K562 treated with DMSO at 1 percent for 48 hours (cell line): ENCODE data around the gene HNRNPUL2. TPM values are rescaled to one million over a fixed set of nuclear protein-coding genes. Genes with fewer than 3 reads are reported as not detected.

Experiments
- total RNA-seq: library from RNA; unstranded; fragments of 300-600 nt; gene quantifications from 2 replicates; pipeline ENCODE4 v1.2.3, GENCODE V29; 2022; ENCODE audit warnings: low replicate concordance; ENCODE audit errors: extremely low read depth

HNRNPUL2 gene
- total RNA-seq, result not detected in 2 replicates

GRCh38 chr11:62727165-62727871, at the start of gene HNRNPUL2:
Gene HNRNPUL2 (minus strand): TSS chr11:62727457. CDS start chr11:62727156, 301 bp downstream.

DNA sequence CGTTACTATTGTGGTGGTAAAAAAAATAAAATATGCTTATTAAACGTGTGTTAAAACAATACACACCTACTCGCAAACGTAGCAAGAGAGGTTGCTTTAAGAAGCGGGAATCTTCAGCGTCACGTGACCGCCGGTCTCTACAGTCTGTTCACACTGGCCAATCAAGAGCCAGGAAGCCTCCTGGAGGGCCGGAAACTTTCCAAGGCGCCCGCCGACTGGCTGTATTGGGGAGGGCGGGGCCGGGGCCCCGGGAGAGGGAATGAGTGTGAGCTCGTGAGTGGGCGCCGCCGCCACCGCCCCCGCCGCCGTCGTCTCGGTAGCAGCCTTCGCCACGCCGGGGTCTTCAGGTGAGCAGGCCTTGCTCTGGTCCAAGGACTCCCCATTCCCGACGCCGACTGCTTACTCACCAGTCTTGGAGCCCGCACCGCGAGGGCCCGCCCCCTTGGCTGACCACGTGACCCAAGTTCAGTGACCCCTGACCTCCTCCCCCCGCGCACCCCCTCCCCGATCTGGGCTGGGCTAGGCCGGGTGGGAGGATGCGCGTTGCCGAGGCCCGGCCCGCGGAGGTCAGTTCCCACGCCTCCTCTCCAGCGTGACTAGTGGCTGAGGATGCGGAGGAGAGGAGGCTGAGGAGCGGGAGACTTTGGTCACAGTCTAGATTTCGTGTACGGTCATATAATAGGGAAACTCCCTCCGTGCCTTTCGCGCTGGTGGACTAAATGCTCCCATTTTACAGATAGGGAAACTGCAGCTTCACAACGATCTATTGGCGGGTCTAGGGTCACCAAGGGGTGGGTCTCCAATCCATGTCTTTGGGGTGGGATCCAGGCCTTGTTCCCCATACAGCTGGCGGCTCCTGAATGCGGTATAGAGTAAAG, 44.1 kb upstream of the HNRNPUL2 start, which contains the start of gene TAF6L:
Gene TAF6L, plus strand, starts transcription at position 253 of the 878 bp plus-strand sequence. CDS start 4,388 bp downstream, outside the sequence.

DNA sequence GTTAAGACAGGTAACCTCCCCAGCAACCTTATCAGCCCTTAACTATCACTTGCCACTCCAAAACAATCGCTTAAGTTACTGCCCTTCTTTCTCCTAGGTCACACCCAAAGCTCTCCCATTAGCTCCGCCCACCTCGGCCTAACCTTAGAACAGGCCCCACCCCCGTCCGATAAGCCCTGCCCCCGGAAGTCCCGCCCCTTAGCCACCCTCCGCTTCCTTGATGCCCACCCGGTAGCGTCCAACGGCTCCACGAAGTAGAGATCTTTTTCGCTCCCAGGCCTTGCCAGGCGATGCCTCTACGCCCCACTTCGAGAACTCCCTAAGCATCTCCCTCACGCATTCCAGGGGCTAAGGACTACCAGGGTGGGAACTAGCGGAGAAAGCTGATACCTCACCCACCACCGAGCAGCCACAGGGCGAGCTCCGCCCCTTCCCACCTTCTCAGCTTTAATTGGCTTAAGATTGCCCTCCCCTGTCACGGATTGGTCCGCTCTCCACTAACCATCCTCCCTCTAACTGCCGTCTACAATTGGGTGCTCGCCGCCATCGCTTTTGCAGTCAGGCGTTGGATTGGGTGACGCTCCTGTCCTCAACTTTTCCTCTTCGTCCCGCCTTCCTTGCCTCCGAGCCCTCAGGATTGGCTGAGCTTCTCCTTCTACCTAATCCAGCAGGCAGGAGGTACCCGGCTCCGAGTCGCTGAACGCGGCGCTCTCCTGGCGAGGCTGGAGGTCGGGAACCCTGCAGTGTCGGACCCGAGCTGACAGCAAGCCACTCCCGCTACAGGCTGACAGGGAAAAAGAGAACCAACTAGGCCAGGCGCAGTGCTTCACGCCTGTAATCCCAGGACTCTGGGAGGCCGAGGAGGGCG, 26.7 kb upstream of the HNRNPUL2 start, which contains the start of gene ZBTB3:
Gene ZBTB3, minus strand, starts transcription at position 425 of the 868 bp plus-strand sequence. CDS start 496 bp downstream, outside the sequence.

GRCh38 chr11:62728171-62728988, 1.1 kb upstream of the HNRNPUL2 start, which contains the start of gene TTC9C:
Gene TTC9C (plus strand): TSS chr11:62728486. CDS start chr11:62728849, 363 bp downstream.

DNA sequence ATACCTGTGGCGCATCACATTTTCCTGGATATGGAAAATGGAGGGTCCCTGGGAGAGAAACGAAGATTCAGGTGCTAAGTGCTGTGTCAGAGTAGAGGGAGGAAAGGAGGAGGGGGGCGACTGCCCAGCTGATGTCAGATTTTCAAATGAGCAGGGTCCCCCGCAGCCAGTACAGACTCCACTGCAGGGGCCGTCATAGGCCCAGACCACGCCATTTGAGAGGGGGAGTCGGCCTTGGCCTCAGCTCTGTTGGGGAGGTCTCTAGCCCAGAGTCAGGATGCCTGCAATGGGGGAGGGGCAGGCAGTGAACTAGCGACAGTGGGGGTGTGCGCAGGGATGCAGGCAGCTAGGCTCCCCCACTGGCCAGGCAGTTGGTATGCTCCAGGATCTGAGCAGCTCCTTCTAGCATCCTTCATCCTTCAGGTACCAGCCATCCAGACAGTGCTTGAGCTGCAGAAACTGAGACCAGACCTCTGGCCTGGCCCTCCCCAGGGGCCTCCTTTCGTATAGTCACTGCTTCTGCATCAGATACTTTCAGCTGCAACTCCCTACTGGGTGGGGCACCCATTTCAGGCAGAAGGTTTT, 19.9 kb downstream of the HNRNPUL2 start, which contains the start of the genes BSCL2 and GNG3:
Gene BSCL2, minus strand, starts transcription at position 148 of the 585 bp plus-strand sequence. CDS start 229 bp downstream, outside the sequence.
Gene GNG3, plus strand, starts transcription at position 400 of the 585 bp plus-strand sequence. CDS start 620 bp downstream, outside the sequence.

DNA sequence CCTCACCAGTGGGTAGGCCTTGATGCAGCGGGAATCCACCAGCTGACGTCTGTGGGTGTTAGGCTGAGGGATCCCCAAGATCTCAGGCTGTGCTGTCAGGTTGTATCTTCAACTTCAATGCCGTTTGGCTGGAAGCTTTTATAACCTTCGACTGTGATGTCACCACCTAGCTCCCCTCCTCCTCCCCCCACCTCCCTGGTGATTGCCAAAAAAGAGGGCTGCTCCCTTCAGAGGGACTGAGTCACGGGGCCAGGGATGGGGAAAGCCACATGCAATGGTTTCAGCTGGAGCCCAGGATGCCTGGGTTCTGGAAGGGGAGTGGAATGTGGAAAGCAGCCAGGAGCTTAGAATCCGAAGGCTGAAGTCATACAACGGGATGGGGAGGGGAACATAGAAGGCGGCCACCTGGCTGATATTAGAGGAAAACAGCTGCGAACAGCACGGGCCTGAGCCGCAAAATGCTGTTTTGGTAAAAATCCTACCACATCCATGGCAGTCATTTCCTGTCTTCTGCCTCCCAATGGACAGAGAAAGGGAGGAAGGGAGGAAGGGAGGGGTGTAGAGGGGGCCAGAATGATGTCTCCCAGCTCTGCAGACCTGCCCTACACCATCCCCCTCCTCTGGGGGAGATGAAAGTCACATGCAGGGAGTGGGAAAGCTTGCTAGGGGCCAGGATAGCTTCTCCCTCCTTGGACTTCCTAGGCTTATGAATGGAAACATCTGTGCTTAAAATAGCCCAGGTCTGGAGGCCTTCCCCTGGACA, 37.7 kb downstream of the HNRNPUL2 start, which contains the start of gene LRRN4CL:
Gene LRRN4CL, minus strand, starts transcription at position 110 of the 763 bp plus-strand sequence. CDS start 1,022 bp downstream, outside the sequence.

DNA sequence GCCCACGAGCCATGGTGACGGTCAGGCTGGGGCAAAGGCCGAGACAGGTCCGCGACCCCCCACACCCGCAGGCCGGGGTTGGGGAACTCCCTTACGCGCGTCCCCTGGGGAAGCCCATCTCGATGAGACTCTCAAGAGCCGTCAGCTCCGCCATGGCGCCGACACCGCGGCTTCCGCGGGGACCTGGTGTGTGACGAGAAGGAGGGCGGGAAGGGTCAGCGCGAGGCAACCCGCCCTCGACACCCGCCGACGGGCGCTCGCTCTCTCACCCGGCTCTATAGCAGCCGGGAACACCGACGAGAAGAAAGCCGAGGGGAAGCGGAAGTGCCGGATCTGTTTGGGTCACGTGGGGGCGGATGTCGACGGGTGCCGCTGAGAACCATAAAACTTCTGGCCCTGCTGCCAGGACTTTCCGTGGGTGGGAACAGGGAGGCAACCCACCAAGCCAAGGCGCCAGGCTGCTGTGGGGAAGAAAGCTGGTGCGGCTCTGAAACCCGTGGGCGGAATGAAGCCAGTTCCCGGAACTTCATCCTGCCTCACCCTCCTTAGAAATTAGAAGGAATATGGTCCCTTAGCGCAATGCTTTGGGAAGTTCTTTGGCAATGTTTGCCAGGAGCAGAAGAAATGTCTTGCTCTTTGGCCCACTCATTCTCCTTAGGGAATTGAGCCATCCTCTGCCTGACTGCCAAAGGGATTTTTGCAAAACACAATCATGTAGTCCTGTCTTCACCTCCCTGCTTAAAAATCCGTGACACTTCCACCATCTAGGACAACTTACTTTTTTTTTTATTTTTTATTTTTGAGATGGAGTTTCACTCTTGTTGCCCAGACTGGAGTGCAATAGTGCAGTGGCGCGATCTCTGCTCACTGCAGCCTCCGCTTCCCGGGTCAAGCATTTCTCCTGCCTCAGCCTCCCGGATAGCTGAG, 48.2 kb downstream of the HNRNPUL2 start, which contains the start of gene UBXN1:
Gene UBXN1, minus strand, starts transcription at position 304 of the 927 bp plus-strand sequence. Its CDS starts 150 bp downstream, at position 154.

GRCh38 chr11:62671608-62672389, 55.5 kb downstream of the HNRNPUL2 start, which contains the start of the genes LBHD1 and UQCC3:
Gene LBHD1 (minus strand): TSS chr11:62672267. CDS start chr11:62670031, 2,236 bp downstream.
Gene UQCC3 (plus strand): TSS chr11:62671673. CDS start chr11:62671746, 73 bp downstream.

DNA sequence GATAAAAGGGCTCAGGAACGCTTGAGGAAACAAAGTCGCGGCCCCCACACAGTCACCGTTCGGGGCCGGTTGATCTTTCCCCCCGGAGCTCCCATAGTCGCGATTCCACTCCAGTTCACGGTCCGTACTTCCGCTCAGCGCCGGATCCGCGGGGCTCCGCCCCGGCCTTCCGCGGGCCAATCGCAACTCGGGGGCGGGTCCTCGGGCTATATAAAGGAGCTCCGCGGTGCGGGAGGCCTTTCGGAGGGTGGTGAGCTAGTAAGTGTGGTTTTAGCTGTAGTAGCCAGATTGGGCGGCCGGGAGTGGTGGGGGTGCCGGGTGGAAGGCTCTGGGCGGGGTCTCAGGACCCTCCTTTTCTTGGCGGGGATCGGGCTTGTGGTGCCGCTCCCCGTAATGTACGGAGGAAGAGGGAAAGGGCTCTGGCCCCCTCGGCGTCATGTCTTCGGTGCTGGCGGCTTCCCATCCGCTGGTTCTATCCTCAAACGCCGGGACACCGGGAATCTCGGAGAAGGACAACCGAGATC, 62.1 kb downstream of the HNRNPUL2 start, which contains the start of the genes C11orf98 and CSKMT:
Gene C11orf98, minus strand, starts transcription at position 136 of the 524 bp plus-strand sequence. Its CDS starts 41 bp downstream, at position 95.
Gene CSKMT, plus strand, starts transcription at position 238 of the 524 bp plus-strand sequence. CDS start 568 bp downstream, outside the sequence.

Other genes with a start within 250 kb of the HNRNPUL2 start
- not detected in 2 replicates for gene AHNAK, start 180.7 kb downstream of the HNRNPUL2 start, total RNA-seq
- gene EEF1G, start 153.6 kb downstream of the HNRNPUL2 start, total RNA-seq, result 2,176 and 4,535 TPM in 2 replicates
- gene TUT1, start 135.9 kb downstream of the HNRNPUL2 start, total RNA-seq, result not detected in 2 replicates
- gene MTA2, start 125.6 kb downstream of the HNRNPUL2 start, total RNA-seq, result not detected in 2 replicates
- not detected in 2 replicates for gene EML3, start 114.7 kb downstream of the HNRNPUL2 start, total RNA-seq
- gene ROM1, start 114.2 kb downstream of the HNRNPUL2 start, total RNA-seq, result not detected in 2 replicates
- gene B3GAT3, start 105.5 kb downstream of the HNRNPUL2 start, total RNA-seq, result not detected in 2 replicates
- 252 TPM in 1 of 2 replicates, not detected in the other for gene GANAB, start 80.8 kb downstream of the HNRNPUL2 start, total RNA-seq
- gene INTS5, start 74.2 kb downstream of the HNRNPUL2 start, total RNA-seq, result not detected in 2 replicates
- gene C11orf98, start 62.2 kb downstream of the HNRNPUL2 start, total RNA-seq, result not detected in 2 replicates
- gene CSKMT, start 62.1 kb downstream of the HNRNPUL2 start, total RNA-seq, result not detected in 2 replicates
- gene UQCC3, start 55.8 kb downstream of the HNRNPUL2 start, total RNA-seq, result not detected in 2 replicates
- gene LBHD1, start 55.2 kb downstream of the HNRNPUL2 start, total RNA-seq, result not detected in 2 replicates
- 582 TPM in 1 of 2 replicates, not detected in the other for gene UBXN1, start 48.4 kb downstream of the HNRNPUL2 start, total RNA-seq
- gene LRRN4CL, start 37.9 kb downstream of the HNRNPUL2 start, total RNA-seq, result not detected in 2 replicates
- not detected in 2 replicates for gene BSCL2, start 20.0 kb downstream of the HNRNPUL2 start, total RNA-seq
- not detected in 2 replicates for gene GNG3, start 19.8 kb downstream of the HNRNPUL2 start, total RNA-seq
- gene TTC9C, start 1.0 kb upstream of the HNRNPUL2 start, total RNA-seq, result not detected in 2 replicates
- gene ZBTB3, start 26.7 kb upstream of the HNRNPUL2 start, total RNA-seq, result not detected in 2 replicates
- not detected in 2 replicates for gene POLR2G, start 34.1 kb upstream of the HNRNPUL2 start, total RNA-seq
- not detected in 2 replicates for gene TAF6L, start 43.9 kb upstream of the HNRNPUL2 start, total RNA-seq
- not detected in 2 replicates for gene TMEM179B, start 59.9 kb upstream of the HNRNPUL2 start, total RNA-seq
- gene TMEM223, start 64.5 kb upstream of the HNRNPUL2 start, total RNA-seq, result not detected in 2 replicates
- gene NXF1, start 78.0 kb upstream of the HNRNPUL2 start, total RNA-seq, result not detected in 2 replicates
- 493 TPM in 1 of 2 replicates, not detected in the other for gene STX5, start 104.6 kb upstream of the HNRNPUL2 start, total RNA-seq
- gene TEX54, start 105.4 kb upstream of the HNRNPUL2 start, total RNA-seq, result not detected in 2 replicates
- gene WDR74, start 112.1 kb upstream of the HNRNPUL2 start, total RNA-seq, result not detected in 2 replicates
- gene SLC3A2, start 153.4 kb upstream of the HNRNPUL2 start, total RNA-seq, result 454 and 648 TPM in 2 replicates
- not detected in 2 replicates for gene CHRM1, start 193.9 kb upstream of the HNRNPUL2 start, total RNA-seq